Activated naive CD4-positive, alpha-beta T cell treated with anti-CD3 and anti-CD28 coated beads for 36 hours (primary cell): Measurements from ENCODE around the gene NAV2. TPM values are rescaled to one million over a fixed set of nuclear protein-coding genes. Genes with fewer than 3 reads are reported as not detected.

Experiments
- CTCF ChIA-PET: fragments of 350-600 bp; sonication (Branson Sonifier 250); formaldehyde crosslinking; loops from one replicate; lab custom pipeline; 2021; ENCODE audit warnings: antibody characterized with exemption; lab: Charles Lee
- DNase-seq: peaks from one replicate; pipeline ENCODE4 v3.0.0-alpha.2; 2020
- H3K27ac Mint-ChIP-seq: one replicate; pipeline ENCODE4 v1.8.0; 2021; ENCODE audit warnings: mild to moderate bottlenecking, mixed read lengths
- H3K27me3 Mint-ChIP-seq: one replicate; pipeline ENCODE4 v1.8.0; 2021; ENCODE audit warnings: low read depth, mixed read lengths
- H3K36me3 Mint-ChIP-seq: one replicate; pipeline ENCODE4 v1.8.0; 2021; ENCODE audit warnings: low read depth, mixed read lengths
- H3K4me1 Mint-ChIP-seq: one replicate; pipeline ENCODE4 v1.8.0; 2021; ENCODE audit warnings: low read depth, mixed read lengths
- H3K4me3 Mint-ChIP-seq: one replicate; pipeline ENCODE4 v1.8.0; 2021; ENCODE audit warnings: mild to moderate bottlenecking, moderate library complexity, mixed read lengths
- H3K9me3 Mint-ChIP-seq: one replicate; pipeline ENCODE4 v1.8.0; 2021; ENCODE audit warnings: mixed read lengths
- intact Hi-C: fragments of 100-400 bp; cut with micrococcal nuclease; formaldehyde crosslinking; loops from one replicate; pipeline ENCODE4 v1.15.1; 2023
- total RNA-seq, 2 experiments: library from RNA; stranded (reverse); gene quantifications; one replicate each; pipeline ENCODE4 v1.2.3, GENCODE V29; 2021

NAV2 gene, protein sequence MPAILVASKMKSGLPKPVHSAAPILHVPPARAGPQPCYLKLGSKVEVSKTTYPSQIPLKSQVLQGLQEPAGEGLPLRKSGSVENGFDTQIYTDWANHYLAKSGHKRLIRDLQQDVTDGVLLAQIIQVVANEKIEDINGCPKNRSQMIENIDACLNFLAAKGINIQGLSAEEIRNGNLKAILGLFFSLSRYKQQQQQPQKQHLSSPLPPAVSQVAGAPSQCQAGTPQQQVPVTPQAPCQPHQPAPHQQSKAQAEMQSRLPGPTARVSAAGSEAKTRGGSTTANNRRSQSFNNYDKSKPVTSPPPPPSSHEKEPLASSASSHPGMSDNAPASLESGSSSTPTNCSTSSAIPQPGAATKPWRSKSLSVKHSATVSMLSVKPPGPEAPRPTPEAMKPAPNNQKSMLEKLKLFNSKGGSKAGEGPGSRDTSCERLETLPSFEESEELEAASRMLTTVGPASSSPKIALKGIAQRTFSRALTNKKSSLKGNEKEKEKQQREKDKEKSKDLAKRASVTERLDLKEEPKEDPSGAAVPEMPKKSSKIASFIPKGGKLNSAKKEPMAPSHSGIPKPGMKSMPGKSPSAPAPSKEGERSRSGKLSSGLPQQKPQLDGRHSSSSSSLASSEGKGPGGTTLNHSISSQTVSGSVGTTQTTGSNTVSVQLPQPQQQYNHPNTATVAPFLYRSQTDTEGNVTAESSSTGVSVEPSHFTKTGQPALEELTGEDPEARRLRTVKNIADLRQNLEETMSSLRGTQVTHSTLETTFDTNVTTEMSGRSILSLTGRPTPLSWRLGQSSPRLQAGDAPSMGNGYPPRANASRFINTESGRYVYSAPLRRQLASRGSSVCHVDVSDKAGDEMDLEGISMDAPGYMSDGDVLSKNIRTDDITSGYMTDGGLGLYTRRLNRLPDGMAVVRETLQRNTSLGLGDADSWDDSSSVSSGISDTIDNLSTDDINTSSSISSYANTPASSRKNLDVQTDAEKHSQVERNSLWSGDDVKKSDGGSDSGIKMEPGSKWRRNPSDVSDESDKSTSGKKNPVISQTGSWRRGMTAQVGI (N-terminal part only)
- under 1 TPM; 0.20 to 0.41 TPM for total RNA-seq

DNA sequence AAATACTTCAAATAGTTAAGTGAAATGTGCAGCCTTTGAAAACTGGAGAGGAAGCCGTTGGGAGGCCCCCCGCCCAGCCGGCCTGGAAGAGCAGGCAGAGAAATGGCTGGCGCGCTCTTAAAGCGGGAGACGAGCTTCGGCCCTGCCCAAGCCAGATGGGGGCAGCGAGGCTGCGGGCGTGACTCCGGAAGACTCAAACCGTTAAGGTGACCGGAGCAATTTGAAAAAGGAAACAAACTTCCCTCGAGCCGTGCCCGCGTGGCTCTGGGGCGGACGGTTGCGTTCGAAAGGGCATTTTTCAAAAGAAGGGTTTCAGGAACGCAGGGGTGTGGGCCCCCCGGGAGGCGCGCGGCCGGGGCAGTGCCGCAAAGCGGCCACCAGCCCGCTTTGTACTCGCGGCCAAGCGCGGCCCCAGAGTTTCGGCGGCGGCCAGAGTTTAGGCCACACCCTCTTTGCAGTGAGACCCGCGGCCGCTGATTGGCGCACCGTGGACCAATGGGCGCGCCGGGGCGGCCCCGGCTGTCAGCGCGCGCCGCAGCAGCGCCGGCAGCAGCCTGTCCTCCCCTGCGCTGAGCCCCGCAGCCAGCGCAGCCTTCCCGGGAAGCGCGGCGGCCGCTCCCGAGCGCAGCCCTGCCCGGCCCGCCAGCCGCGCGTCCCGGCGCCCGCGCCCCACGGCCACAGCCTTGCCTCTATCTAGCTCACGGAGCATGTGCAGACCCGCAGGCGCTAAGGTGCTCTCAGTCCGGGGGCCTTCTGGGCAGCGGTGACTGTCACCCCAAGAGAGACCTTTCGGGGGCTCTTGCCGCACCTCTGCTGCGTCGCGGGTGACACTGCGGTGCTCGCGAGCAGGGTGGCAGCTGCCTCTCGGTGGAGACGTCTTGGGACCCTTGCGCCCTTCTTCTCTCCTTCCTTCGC is at the start of gene NAV2:
NAV2 (plus strand) TSS at position 557 of the 915 bp plus-strand sequence. CDS start 859 bp downstream, outside the sequence.
- H3K4me3 Mint-ChIP-seq, result peak within 1 kb of the TSS; percentile 81
- peaks cover 18% of the 10 kb centered on the region for H3K4me1 Mint-ChIP-seq
- H3K27ac Mint-ChIP-seq, result peak within 1 kb of the TSS; percentile 53
- DNase-seq, result peak; percentile 72
- H3K9me3 Mint-ChIP-seq, result no peaks in the 10 kb centered on the region
- H3K36me3 Mint-ChIP-seq, result no peaks in the 10 kb centered on the region
- H3K27me3 Mint-ChIP-seq, result peaks cover 44% of the 10 kb centered on the region
- CTCF ChIA-PET, result no interaction called here
- intact Hi-C loops, result loop anchor here (1.0 to 5.0 kb wide), 8 partner anchors 11 to 1700 kb away; partner anchors contain the start of genes HTATIP2, SERGEF and ZDHHC13

DNA sequence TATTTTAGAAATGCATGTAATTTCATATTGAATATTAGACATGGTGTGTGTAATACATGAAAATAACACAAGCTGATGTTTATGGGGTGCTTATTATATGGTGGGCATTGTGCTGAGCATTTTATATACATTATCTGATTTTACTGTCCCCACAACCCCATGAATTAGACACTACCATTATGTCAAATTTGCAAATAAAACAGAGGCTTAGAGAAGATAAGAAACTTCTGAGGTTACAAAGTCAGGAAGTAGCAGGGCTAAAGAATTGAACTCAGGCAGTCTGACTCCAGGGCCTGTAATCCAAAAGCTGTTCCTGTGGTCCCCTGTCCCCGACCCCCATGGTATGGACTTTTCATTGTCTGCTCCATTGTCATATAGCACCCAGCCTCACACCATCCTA is 49.4 kb upstream of the NAV2 start:
- no peak overlapping the region for H3K27ac Mint-ChIP-seq
- peaks cover 6% of the 10 kb centered on the region for H3K27me3 Mint-ChIP-seq
- H3K4me3 Mint-ChIP-seq, result no peak overlapping the region
- H3K9me3 Mint-ChIP-seq, result no peaks in the 10 kb centered on the region
- DNase-seq, result no peak
- H3K4me1 Mint-ChIP-seq, result peaks cover 7% of the 10 kb centered on the region
- intact Hi-C loops, result no loop called here
- CTCF ChIA-PET, result no interaction called here
- no peaks in the 10 kb centered on the region for H3K36me3 Mint-ChIP-seq

DNA sequence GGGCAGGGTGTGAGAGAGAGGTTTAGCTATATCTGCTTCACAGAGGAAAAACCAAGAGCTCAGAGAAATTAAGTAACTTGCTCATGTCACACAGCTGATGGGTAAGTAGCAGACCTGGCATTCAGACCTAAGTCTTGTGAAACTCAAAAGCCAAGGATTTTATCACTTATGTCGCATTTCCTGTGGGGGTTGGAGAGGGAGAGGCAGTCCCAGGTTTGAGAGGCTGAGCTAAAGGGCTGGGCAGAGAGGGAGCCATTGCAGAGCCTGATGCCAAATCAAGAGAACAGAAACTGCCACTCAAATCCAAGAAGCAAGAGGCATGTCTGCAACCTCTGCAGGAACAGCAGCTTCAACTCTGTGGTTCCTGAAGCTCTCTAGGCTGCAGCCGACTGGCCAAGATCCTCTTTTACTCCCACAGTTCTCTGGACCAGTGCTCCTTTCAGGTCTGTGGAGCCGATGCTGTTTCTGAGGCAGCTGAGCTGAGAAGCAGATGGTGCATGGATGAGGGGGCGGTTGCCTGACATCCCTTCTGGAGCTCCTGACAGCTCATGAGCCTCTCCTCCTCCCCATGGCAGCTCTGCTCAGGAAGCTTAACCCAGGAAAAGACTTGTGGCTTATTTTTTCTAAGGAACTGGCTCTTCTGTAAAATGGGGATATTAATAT is 47.6 kb upstream of the NAV2 start:
- no peaks in the 10 kb centered on the region for H3K9me3 Mint-ChIP-seq
- H3K4me1 Mint-ChIP-seq, result peaks cover 3% of the 10 kb centered on the region
- no peak for DNase-seq
- no peaks in the 10 kb centered on the region for H3K36me3 Mint-ChIP-seq
- intact Hi-C loops, result no loop called here
- no peak overlapping the region for H3K27ac Mint-ChIP-seq
- H3K4me3 Mint-ChIP-seq, result no peak overlapping the region
- H3K27me3 Mint-ChIP-seq, result peaks cover 3% of the 10 kb centered on the region
- CTCF ChIA-PET, result interaction anchor here (1.4 kb wide), 1 partner anchor 78 kb away, joined by 4 read pairs; no protein-coding TSS in a partner anchor

DNA sequence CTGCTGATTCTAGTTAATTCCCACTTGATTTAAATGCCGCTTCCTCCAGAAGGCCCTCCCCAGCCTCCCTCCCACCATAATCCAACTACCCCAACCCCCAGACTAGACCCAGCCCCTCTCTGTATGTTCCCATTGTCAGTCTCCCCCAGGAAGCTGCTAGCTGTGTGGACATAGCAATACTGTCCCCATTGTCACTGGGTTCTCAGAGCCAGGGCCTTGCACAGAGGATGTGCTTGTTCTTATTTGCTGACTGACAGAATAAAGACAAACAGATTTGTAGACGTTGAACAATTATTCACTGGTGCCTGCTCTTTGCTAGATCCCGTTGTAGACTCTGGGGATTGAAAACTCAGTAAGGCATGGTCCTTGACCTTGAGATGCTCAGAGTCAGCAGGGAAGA is 45.7 kb upstream of the NAV2 start:
- H3K9me3 Mint-ChIP-seq, result no peaks in the 10 kb centered on the region
- H3K36me3 Mint-ChIP-seq, result no peaks in the 10 kb centered on the region
- no peaks in the 10 kb centered on the region for H3K4me1 Mint-ChIP-seq
- no peak overlapping the region for H3K4me3 Mint-ChIP-seq
- DNase-seq, result no peak
- H3K27ac Mint-ChIP-seq, result no peak overlapping the region
- CTCF ChIA-PET, result interaction anchor here (1.0 kb wide), 1 partner anchor 14 kb away, joined by 3 read pairs; no protein-coding TSS in a partner anchor
- intact Hi-C loops, result no loop called here
- peaks cover 3% of the 10 kb centered on the region for H3K27me3 Mint-ChIP-seq

DNA sequence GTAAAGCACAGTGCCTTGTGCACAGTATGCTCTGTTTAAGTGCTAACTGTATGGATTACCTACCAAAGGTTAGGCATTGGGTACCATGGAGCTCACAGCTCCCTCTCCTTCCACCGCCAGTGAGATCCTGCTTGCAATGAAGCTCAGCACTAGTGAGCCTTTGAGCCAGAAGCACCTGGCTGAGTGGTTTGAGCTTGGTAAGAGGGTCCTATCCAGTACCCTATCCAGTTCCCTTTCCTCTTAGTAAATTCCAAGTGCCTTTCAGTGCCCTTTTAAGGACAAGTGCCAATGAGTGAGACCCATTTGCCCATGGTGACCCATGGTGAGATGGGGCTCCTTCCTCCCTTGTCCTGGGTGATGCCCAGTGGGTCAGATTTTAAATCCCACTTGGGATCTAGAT is 43.1 kb upstream of the NAV2 start:
- no peak overlapping the region for H3K4me3 Mint-ChIP-seq
- no peaks in the 10 kb centered on the region for H3K27me3 Mint-ChIP-seq
- CTCF ChIA-PET, result interaction anchor here (0.9 kb wide), 1 partner anchor 73 kb away, joined by 3 read pairs; no protein-coding TSS in a partner anchor
- intact Hi-C loops, result no loop called here
- H3K36me3 Mint-ChIP-seq, result no peaks in the 10 kb centered on the region
- no peak for DNase-seq
- H3K4me1 Mint-ChIP-seq, result no peaks in the 10 kb centered on the region
- no peak overlapping the region for H3K27ac Mint-ChIP-seq
- H3K9me3 Mint-ChIP-seq, result no peaks in the 10 kb centered on the region

DNA sequence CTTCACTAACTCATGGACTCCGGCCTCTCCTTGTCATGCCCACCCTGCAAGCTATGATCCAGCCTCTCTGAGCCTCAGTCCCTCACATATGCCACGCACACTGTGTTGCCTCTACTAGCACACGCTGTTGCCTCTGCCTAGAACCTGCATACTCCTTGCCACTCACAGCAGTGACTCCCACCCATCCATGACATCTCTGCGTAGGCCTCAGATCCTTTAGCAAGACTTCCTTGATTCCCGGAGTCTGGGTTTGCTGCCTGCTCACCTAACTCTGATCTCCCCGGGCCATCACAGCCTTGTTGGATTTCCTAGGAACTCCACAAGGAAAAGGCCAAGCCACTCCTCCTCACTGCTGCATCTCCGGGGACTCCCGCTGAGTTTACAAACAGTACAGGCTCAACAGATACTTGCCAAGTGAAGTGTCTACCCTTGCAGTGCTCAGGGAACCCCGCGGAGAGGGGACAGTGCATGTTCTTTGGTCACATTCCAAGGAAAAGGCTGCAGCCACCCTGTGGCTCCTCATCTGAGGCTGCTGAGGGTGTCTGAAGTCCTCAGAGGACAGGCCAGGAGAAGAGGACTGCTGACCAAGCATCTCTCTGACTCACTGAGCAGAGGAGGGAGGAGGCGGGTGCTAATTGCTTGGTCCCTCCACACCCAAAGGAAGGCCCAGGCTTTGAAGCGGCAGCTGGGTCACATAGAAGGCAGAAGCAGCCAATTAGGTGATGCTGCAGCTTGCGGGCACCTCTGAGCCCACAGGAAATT is 42.4 kb upstream of the NAV2 start:
- no peak for DNase-seq
- Mint-ChIP-seq H3K27me3 (peaks cover 3% of the 10 kb centered on the region), H3K27ac (no peak overlapping the region), H3K9me3 (no peaks in the 10 kb centered on the region), H3K4me3 (no peak overlapping the region), H3K36me3 (no peaks in the 10 kb centered on the region), H3K4me1 (no peaks in the 10 kb centered on the region)
- CTCF ChIA-PET, result interaction anchor here (0.9 kb wide), 1 partner anchor 72 kb away, joined by 3 read pairs; no protein-coding TSS in a partner anchor
- intact Hi-C loops, result no loop called here

DNA sequence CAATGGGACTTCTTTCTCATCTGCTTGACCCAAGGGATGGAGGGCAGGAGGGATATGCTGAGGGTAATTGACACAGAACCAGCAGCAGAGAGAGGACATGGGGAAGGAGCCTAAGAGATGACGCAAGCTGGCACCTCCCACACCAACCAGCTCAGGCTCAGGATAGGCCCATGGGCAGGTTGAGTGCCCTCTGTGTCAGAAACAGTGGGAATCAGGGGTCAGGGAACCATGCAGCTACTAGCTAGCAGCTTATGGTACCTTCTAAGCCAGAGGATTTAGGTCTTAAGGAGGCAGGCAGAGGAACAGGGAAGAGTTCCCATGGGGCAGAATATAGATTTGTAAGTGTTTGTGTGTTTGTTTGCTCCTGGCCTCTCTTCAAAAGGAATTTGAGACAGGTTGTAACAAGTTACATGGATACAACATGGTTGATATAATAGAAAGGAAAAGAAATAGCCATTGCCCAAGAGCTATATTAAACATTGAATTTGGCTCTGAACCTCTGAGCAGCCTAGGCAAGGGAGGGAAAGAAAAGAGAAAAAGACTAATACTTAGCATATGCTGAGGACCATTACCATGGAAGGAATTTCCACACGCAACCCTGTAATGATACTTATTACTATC is 39.9 kb upstream of the NAV2 start:
- no peaks in the 10 kb centered on the region for H3K36me3 Mint-ChIP-seq
- no peak overlapping the region for H3K27ac Mint-ChIP-seq
- no peak for DNase-seq
- H3K27me3 Mint-ChIP-seq, result peaks cover 6% of the 10 kb centered on the region
- intact Hi-C loops, result no loop called here
- no peak overlapping the region for H3K4me3 Mint-ChIP-seq
- no peaks in the 10 kb centered on the region for H3K4me1 Mint-ChIP-seq
- no peaks in the 10 kb centered on the region for H3K9me3 Mint-ChIP-seq
- CTCF ChIA-PET, result interaction anchor here (0.7 kb wide), 1 partner anchor 20 kb away, joined by 3 read pairs; no protein-coding TSS in a partner anchor

DNA sequence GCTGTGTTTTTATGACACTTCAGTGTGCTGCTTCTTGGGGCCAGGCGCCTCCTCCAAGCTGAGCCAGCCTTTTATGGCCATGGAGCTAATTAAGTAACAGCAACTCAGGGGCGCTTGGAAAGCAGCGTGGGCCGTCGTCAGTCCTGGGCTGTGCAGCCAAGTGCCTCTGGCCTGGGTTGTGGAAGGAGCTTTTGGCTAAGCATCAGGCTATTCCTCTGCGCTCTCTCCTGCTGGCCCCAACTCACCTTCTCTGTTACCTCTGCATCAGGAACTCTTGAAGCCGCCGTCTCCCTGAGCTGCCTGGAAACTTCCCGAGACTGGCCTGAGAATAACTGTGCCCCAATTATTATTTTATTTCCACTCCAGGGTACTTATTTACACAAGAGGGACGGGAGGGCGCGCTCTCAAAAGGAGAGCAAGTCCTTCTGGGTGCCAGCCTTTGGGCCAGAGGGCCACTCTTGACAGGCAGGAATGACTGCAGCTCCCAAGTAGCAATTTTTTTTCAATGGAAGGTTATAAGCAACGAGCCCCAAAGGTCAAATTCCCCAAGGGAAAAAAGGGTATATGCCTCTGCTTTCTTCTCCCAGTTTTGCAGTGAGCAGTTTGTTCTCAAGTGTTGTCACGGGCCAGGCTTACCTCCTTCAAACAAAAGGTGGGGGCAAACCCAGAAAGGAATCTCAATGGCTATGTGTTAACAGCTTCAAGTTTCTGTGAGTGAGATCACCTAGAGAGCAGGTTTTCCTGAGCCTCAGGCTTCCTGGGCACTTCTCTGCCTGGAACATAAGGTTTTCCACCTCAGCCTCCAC is 38.5 kb upstream of the NAV2 start:
- intact Hi-C loops, result no loop called here
- CTCF ChIA-PET, result interaction anchor here (0.7 to 0.9 kb wide), 2 partner anchors 13 to 229 kb away, joined by 3 read pairs; no protein-coding TSS in a partner anchor
- Mint-ChIP-seq H3K36me3 (no peaks in the 10 kb centered on the region), H3K4me1 (no peaks in the 10 kb centered on the region), H3K4me3 (no peak overlapping the region), H3K9me3 (no peaks in the 10 kb centered on the region), H3K27ac (no peak overlapping the region), H3K27me3 (peaks cover 6% of the 10 kb centered on the region)
- DNase-seq, result no peak

DNA sequence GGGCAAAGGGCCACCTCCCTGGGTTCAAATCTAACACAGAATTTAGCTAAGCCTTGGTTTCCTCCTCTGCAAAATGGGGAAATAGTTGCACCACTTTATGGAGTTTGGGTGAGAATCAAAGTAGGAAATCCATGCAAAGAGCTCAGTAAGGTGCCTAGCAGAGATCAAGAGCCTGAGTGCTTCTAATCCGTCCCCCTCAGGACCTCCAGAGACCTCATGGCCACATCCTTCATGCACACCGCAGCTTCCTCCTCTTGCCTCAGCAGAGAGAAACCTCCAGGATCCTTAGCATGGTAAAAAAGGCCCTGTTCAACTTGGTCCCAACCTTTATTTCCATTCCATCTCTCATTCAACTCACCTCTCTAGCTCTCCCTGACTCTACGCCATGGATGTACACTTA is 37.8 kb upstream of the NAV2 start:
- no peaks in the 10 kb centered on the region for H3K4me1 Mint-ChIP-seq
- H3K4me3 Mint-ChIP-seq, result no peak overlapping the region
- no peaks in the 10 kb centered on the region for H3K9me3 Mint-ChIP-seq
- peaks cover 9% of the 10 kb centered on the region for H3K27me3 Mint-ChIP-seq
- DNase-seq, result no peak
- H3K27ac Mint-ChIP-seq, result no peak overlapping the region
- intact Hi-C loops, result no loop called here
- H3K36me3 Mint-ChIP-seq, result no peaks in the 10 kb centered on the region
- CTCF ChIA-PET, result interaction anchor here (0.9 kb wide), 1 partner anchor 228 kb away, joined by 3 read pairs; no protein-coding TSS in a partner anchor
